ENCODE measurements around the gene SLC66A1.

The SLC66A1 gene

DNA sequence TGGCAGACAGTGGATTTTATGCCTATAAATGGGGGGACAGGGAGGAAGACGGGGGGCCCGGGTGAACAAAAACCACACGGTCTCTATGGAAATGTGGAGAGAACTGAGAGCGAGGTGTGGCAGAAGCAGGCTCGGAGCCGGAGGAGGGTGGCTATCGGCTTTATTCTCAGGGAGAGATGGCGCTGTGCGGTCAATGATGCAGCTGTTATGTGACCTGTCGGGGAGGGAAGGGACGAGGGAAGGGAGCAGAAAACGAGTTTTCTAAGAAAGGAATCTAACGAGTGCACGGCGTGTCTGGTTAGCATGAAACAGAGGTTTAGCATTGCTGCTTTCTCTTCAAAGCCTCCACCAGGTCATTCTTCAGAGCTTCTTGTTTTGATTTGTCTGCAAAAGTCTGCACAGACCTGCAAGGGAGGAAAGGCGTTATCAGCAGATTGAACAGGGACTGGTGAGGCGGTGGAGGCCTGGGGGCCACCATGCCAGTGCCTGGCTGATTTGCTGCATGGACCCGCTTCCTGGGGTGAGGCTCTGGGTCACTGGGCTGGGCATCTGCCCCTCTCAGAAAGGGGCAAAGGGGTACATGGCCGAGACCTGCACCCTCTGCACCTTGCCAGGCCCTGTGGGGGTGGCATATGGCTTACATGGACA is 27.2 kb downstream of the SLC66A1 start:
- DNase-seq, result no peak
- TF ChIP-seq GATA1 (IDR thresholded peaks at IDR 0.05; ENCODE audit: low read depth, low read length), result no peak

DNA sequence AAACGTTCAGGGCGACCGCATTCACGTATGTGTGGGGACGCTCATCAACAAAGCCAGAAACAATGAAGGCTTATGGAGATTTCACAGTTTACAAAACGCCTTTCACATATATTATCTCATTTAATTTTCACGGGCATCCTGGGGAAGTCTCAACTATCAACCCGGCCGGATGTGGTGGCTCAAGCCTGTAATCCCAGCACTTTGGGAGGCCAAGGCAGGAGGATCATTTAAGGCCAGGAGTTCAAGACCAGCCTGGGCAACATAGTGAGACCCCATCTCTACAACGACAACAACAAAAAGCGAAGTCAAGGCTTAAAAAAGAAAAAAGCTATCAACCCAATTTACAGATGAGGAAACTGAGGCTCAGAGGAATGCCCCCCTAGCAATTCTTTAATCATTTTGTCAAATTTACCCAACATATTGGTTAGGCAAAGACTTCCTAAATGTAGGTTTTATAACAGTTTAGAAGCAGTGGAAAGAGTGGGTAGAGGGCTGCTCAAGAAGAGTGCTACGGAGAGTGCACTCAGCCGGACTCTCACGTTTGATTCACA is 28.3 kb downstream of the SLC66A1 start:
- TF ChIP-seq POLR2A (IDR thresholded peaks at IDR 0.05; ENCODE audit: low read length), result no peak
- no peak for TF ChIP-seq GATA1 (IDR thresholded peaks at IDR 0.05; ENCODE audit: low read depth, low read length)
- no peak for DNase-seq

DNA sequence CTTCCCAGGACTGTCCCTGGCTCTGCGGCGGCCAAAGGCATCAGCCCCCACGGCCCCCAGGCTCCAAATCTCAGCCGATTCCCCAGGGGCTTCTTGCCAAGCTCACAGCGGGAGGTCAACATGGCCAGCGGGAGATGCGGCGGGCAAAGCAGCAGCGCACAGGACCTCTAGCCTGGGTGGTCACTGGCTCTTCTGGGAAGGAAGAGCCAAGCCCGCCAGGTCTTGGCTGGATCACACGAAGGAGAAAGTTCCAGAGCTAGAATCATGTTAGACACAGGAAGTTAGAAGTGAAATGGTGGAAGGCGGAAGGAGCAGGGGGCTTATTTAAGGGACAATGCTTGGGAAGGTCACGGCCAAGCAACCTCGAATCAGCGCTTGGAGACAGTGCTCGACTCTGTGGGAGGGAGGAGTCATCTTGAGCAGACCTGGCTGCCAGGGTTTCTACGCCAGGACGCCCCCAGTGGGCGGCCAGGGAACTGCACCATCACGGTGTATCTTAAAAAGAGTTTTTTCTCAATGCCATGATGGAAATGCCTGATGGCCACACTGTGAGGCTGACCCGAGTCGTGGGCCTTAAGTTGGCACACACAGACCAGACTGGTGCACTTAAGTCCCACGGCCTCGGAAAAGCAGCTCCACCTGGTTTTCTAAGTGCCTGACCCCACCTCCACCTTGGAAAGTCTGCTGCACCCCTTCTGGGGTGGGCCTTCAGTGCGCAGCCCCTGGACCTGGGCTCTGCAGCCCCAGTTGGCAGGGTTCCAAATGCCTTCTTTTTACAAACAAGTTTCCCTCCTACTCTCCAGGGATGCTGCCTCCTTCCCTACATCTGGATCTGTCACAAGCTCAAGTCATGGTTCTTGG is 29.3 kb downstream of the SLC66A1 start:
- peak; percentile 73 to 85 for DNase-seq
- TF ChIP-seq POLR2A (IDR thresholded peaks at IDR 0.05; ENCODE audit: low read length) (no peak), GATA1 (IDR thresholded peaks at IDR 0.05; ENCODE audit: low read depth, low read length) (no peak)

DNA sequence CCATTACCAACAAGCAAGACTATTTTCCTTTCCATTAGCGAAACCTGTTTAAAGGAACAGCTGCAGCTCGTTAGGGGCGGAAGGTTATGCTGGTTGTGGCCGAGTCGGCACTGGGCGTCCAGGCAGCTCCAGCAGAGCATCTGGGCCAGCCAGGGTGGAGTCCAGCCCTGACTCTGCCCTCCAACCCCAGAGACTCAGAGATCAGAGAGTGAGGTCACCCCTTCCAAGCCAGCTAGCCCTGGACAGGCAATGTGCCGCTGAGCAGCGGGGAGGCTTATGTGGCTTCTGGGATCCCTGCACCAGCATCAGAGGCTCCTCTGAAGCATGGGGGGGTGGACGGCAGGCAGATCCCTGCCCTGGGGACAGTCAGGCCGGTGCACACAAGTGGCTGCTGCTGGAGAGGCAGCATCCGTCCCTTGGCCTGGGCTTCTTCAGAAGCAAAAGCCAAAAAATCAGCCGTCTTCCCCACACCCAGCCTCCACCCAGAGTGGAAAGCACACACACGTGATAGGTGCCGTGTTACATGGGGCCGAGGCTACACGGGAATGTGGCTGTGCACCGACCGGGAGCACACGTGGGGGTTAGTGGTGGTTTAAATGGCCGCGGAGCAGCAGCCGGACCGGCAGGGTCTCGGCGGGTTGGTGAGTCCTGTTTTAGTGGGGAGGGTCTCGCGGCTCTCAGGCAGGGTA is 30.1 kb downstream of the SLC66A1 start:
- DNase-seq, result no peak

DNA sequence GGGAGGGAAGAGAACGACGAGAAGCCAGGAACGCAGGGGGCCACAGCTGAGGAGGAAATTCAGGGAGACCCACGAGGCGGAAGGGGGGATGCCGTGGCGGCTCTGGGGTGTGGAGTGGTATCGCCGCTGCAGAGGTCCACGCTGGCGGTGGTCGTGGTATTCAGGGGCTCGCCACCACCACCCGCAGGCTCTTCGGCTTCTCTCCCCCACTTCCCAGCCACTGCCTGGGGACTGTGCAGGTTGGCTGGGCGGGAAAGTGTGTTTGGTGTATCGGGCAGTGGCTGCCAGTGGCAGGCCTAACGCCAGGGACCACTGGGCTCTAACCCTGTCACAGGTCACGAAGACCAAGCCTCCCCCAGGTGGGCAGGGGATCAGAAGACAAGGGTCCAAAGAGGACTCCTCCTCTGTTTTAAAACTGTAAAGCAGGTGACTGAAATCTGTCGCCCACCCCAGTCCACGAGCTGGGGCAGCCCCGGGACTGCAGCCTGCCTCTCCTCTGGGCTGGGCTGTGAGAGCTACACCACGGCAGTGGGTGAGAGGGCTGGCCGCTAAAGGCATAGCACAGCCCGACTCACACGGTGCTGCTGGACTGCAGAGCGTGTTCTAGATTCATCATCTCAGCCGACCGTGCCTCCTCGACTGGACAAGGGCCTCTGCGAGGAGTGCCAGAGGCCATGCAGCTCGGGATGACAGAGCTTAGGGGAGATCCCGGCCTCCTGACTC is 30.9 kb downstream of the SLC66A1 start:
- no peak for TF ChIP-seq GATA1 (IDR thresholded peaks at IDR 0.05; ENCODE audit: low read depth, low read length)
- no peak for DNase-seq

More for the DNA sequence above, 30.1 kb downstream of the SLC66A1 start:
- TF ChIP-seq POLR2A (IDR thresholded peaks at IDR 0.05; ENCODE audit: low read length) (no peak), GATA1 (IDR thresholded peaks at IDR 0.05; ENCODE audit: low read depth, low read length) (no peak)

DNA sequence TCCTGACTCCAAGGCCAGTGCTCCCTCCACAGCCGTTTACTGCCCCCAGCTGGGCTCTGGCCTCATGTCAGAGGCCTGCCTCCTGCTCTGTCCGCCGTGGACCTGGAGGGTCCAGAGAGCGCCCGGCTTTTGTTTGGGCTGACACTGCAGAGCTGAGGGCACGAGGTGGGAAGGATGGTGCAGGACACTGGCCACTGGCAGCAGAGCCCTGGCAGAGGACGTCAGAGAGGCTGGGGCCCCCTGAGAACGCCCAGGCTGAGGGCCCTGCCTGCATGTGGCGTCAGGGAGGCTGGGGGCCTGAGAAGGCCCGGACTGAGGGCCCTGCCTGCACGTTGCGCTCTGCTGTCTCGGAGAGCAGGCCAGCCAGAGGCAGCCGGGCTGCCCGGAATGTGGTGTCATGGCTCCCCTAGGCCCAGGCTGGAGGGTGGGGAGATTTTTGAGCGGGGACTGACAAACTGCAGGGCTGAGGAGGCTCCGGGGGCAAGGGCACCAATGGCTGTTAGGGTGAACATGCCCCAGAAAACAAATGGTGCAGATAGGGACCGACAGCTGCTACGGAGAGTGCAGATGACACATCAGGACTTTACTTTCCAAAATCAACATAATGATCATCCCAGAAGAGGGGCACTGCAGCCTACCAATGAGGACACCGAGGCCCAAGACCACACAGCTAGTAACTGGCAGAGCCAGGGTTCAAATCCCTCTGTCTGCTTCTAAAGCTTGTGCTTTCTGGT is 31.7 kb downstream of the SLC66A1 start:
- no peak for TF ChIP-seq POLR2A (IDR thresholded peaks at IDR 0.05; ENCODE audit: low read length)
- TF ChIP-seq GATA1 (IDR thresholded peaks at IDR 0.05; ENCODE audit: low read depth, low read length), result no peak
- DNase-seq, result no peak

DNA sequence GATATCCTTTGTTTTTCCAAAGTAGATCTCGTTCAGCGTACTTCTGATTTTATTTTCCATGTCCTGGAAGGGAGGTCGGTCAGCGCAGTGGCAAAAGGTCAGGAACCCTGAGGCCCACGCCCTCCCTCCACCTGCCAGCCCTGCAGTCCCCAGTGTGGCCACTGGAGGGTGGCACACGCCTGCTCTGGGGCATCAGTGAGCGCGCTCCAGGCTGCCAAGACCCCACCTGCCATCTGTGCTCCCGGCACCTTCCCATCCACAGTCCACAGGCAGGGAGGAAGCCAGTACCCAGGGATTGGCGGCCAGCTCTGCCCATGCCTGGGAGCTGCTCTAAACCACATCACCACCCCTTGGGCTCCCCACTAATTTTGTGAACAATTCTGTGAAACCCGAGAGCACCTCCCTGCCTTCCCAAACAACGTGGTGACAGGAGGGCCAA is 32.3 kb downstream of the SLC66A1 start:
- no peak for TF ChIP-seq GATA1 (IDR thresholded peaks at IDR 0.05; ENCODE audit: low read depth, low read length)
- TF ChIP-seq POLR2A (IDR thresholded peaks at IDR 0.05; ENCODE audit: low read length), result no peak
- DNase-seq, result peak; percentile 21 to 53

DNA sequence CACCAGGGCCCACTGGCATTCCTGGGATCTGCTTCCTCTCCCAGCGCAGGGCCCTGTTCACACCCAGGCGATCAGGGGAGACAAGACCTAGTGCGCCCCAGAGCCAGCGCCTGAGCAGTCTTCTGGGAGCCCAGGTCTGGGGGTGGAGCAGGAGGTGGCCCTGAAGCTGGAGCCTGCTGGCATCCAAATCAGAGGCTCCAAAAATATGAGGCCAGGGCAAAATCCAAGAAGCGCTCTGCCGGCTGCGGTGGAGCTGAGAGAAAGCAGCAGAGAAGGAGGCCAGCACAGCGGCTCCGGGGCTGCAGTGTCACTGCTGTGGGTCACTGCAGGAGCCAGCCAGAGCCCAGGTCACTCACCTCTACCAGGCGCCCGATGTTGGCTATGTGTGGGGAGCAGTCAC is 32.7 kb downstream of the SLC66A1 start:
- no peak for DNase-seq
- TF ChIP-seq GATA1 (IDR thresholded peaks at IDR 0.05; ENCODE audit: low read depth, low read length) (no peak), POLR2A (IDR thresholded peaks at IDR 0.05; ENCODE audit: low read length) (no peak)

DNA sequence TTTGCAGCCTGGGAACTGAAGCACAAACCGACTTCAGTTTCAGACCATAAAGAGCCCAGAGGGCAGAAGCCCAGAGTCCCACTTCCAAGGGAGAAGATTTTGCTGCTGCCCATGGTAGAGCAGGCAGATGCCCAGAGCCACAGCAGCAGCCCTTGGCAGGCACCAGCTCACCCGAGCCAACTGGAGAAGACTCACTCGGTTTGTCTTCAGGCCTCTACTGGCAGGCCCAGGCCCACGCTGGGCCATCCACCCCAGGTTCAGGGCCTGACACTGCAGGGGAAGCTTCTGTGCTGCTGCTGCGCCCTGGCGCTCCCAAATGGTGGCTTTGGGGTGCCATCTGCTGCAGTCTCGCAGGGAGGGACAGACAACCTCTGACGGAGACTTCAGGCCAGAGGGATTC is 33.3 kb downstream of the SLC66A1 start:
- no peak for TF ChIP-seq POLR2A (IDR thresholded peaks at IDR 0.05; ENCODE audit: low read length)
- no peak for TF ChIP-seq GATA1 (IDR thresholded peaks at IDR 0.05; ENCODE audit: low read depth, low read length)
- no peak for DNase-seq

DNA sequence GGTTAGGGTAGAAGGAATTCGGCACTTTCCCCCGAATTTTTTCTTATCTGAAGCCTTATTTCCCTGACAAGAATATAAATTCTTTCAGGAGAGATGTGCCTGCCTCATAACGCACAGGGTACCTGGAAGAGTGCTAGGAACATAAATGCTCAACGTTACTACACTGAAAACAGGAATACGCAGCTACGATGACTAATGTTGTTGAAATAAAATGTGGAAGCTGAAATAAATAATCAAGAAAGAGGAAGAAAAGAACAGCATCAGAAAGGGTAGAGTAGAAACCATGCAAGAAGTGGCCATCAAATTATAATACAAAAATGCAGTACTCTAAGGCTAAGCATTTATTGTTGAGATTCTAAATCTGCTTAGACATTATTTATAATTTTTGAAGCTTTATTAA is 33.9 kb downstream of the SLC66A1 start:
- TF ChIP-seq POLR2A (IDR thresholded peaks at IDR 0.05; ENCODE audit: low read length), result no peak
- no peak for TF ChIP-seq GATA1 (IDR thresholded peaks at IDR 0.05; ENCODE audit: low read depth, low read length)
- no peak for DNase-seq

DNA sequence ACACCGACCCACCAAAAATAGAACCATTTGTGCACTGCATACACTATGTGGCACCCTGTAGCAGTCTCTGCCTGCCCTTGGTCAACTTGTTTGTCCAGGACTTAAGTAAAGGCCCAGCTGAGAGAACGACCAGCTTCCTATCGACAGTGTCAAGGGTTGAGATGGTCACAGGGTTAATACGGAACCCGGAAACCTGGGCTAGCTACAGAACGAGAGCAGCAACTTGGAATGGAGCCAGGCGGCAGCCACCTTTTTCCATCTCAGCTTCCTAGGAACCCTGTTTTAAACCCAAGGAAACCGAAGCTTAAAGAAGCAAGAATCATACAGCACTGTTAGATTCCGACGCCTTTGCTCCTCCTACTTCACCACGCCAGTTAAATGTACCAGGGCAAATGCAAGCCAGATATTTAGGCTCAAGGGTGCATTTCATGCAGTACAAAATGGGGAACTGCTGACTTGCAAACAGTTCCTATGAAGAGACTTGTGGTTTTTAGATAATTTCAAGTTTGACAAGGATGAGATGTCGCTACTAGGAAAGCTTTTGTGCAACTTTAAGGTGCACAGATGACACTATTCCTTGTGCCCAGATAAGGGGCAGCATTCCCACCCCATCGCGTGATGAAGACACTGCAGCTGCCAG is 35.5 kb downstream of the SLC66A1 start:
- TF ChIP-seq POLR2A (IDR thresholded peaks at IDR 0.05; ENCODE audit: low read length) (no peak), GATA1 (IDR thresholded peaks at IDR 0.05; ENCODE audit: low read depth, low read length) (no peak)
- DNase-seq, result no peak

DNA sequence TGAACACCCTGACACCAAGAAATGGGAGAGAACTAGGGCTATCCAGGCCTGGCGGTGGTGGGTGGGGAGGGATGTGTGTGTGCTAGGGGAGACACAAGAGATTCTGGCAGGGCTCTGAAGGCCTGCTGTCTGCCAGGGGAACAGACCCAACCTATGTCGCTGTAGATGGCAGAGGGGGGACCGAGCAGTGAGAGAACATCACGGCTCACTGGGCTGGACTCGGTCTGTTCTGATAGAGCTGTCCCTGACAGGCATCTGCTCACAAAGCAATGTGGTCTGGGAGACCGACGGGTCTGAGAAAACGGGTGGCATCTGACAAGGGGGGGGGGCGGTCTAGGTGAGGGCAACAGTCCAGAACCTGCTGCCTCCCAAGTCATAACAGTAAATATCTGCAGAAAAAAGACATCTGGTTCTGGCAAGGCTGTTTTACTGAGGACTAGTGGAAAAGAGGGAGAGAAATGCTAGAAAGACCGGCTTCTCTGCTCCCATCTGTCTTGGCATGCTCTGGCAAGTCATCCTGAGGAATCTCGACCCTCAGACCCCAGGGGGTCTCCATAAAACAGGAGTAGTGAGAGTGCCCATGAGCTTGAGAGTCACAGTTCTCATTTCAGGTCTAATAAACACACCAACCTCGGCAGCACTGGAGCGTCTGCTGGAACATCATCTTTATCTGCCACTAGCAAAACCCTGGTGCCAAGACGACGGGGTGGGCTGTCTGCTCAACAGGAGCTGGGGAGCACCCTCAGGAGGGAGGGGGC is 36.5 kb downstream of the SLC66A1 start:
- TF ChIP-seq GATA1 (IDR thresholded peaks at IDR 0.05; ENCODE audit: low read depth, low read length) (no peak), POLR2A (IDR thresholded peaks at IDR 0.05; ENCODE audit: low read length) (no peak)
- DNase-seq, result no peak

Measured in erythroblast (primary cell).